Neural progenitor cell (in vitro differentiated cells): ENCODE measurements around the gene KCTD16.

Source experiments
- CTCF ChIP-seq: fragments of 200-600 bp; sonication (generic); IDR thresholded peaks from 2 replicates; pipeline ENCODE4 v1.5.1; 2017; ENCODE audit warnings: antibody characterized with exemption, mild to moderate bottlenecking
- EZH2 ChIP-seq: fragments of 200-600 bp; sonication (generic); IDR thresholded peaks from 2 replicates; pipeline ENCODE4 v1.6.1; 2017; ENCODE audit warnings: antibody characterized with exemption, mild to moderate bottlenecking, moderate library complexity
- EZH2phosphoT487 ChIP-seq: fragments of 200-600 bp; sonication (generic); IDR thresholded peaks from 2 replicates; pipeline ENCODE4 v1.6.1; 2017; ENCODE audit warnings: antibody characterized with exemption

GRCh38 chr5:144267961-144268513 is 97.4 kb downstream of the KCTD16 start:
- TF ChIP-seq CTCF (no peak), EZH2 (no peak), EZH2phosphoT487 (no peak)
